22Rv1 (cell line): ENCODE measurements around the gene MAP3K21.

Experiments used
- H3K27ac ChIP-seq: fragments of 450-650 bp; 2 replicates; pipeline ENCODE4 v1.5.1; 2017
- CTCF ChIP-seq: fragments of 450-650 bp; IDR thresholded peaks from 2 replicates; pipeline ENCODE4 v1.5.1; 2017; ENCODE audit warnings: mild to moderate bottlenecking
- ZFX ChIP-seq: fragments of 450-650 bp; IDR thresholded peaks from 2 replicates; pipeline ENCODE4 v1.6.1; 2017; ENCODE audit warnings: antibody characterized with exemption, borderline replicate concordance

Gene MAP3K21

GRCh38 chr1:233367057-233367803 is 39.7 kb downstream of the MAP3K21 start:
- TF ChIP-seq ZFX (no peak), CTCF (no peak)
- H3K27ac ChIP-seq, result no peak overlapping the region

- H3K27ac ChIP-seq, result no peak overlapping the region
- TF ChIP-seq CTCF, result no peak
- TF ChIP-seq ZFX, result no peak
Observed at GRCh38 chr1:233368106-233368788, 40.7 kb downstream of the MAP3K21 start.

GRCh38 chr1:233368789-233369130 is 41.2 kb downstream of the MAP3K21 start:
- no peak overlapping the region for H3K27ac ChIP-seq
- TF ChIP-seq CTCF, result no peak
- TF ChIP-seq ZFX, result no peak

GRCh38 chr1:233372218-233373120 is 44.9 kb downstream of the MAP3K21 start:
- TF ChIP-seq CTCF (no peak), ZFX (no peak)
- H3K27ac ChIP-seq, result no peak overlapping the region

GRCh38 chr1:233373226-233373625 is 45.7 kb downstream of the MAP3K21 start:
- TF ChIP-seq CTCF, result no peak
- TF ChIP-seq ZFX, result no peak
- H3K27ac ChIP-seq, result no peak overlapping the region

GRCh38 chr1:233375653-233376052 is 48.1 kb downstream of the MAP3K21 start:
- no peak for TF ChIP-seq ZFX
- no peak for TF ChIP-seq CTCF
- H3K27ac ChIP-seq, result no peak overlapping the region
